B cell (primary cell): ENCODE measurements around the gene PRKRIP1. TPM values are rescaled to one million over a fixed set of nuclear protein-coding genes. Genes with fewer than 3 reads are reported as not detected.

Experiments
- ATAC-seq: fragments of 200-7000 bp; cut with Tn5 transposase; one replicate; pipeline ENCODE4 v1.10.0; 2021; ENCODE audit warnings: low read depth, mild to moderate bottlenecking, moderate number of reproducible peaks, moderate library complexity
- CTCF ChIA-PET: fragments of 350-600 bp; sonication (Branson Sonifier 250); formaldehyde crosslinking; loops from one replicate; lab custom pipeline; 2021; ENCODE audit warnings: antibody characterized with exemption, inconsistent platforms; lab: Charles Lee
- POLR2A ChIA-PET: fragments of 350-600 bp; sonication (Branson Sonifier 250); formaldehyde crosslinking; loops from one replicate; lab custom pipeline; 2021; ENCODE audit warnings: antibody characterized with exemption; lab: Charles Lee
- DNase-seq: peaks from one replicate; pipeline ENCODE4 v3.0.0; 2013
- H2AFZ ChIP-seq: 2 replicates; pipeline ENCODE4 v1.6.1; 2012; ENCODE audit warnings: mild to moderate bottlenecking, low read depth, low read length; ENCODE audit not compliant: insufficient read depth, poor library complexity, severe bottlenecking
- H3K27ac ChIP-seq, 2 donors: 1 replicate in 1 of 2; 2 replicates in 1 of 2; pipeline ENCODE4 v1.5.1; 2012 to 2013; ENCODE audit warnings: low read length in 2 of 2, mild to moderate bottlenecking in 2 of 2, moderate library complexity in 1 of 2
- H3K27me3 ChIP-seq, 4 experiments: fragments of 200-600 bp in 1 of 4; sonication (generic) in 1 of 4; replicated peaks in 1 of 4; 1 replicate in 2 of 4; 2 replicates in 2 of 4; pipeline versions ENCODE4 v1.6.1 to v1.7.0; 2013 to 2016; ENCODE audit warnings: low read length in 3 of 4, mild to moderate bottlenecking in 2 of 4, mixed read lengths in 1 of 4, moderate library complexity in 1 of 4; ENCODE audit not compliant: insufficient read depth in 4 of 4, control insufficient read depth in 3 of 4; ENCODE audit errors: control extremely low read depth in 1 of 4
- H3K36me3 ChIP-seq, 2 experiments: replicated peaks in 1 of 2; 1 replicate in 1 of 2; 2 replicates in 1 of 2; pipeline versions ENCODE4 v1.6.1 to v1.7.1; 2013; ENCODE audit warnings: low read length in 1 of 2; ENCODE audit not compliant: insufficient read depth in 2 of 2, control insufficient read depth in 1 of 2; ENCODE audit errors: control extremely low read depth in 1 of 2, extremely low read depth in 1 of 2
- H3K4me1 ChIP-seq, 2 donors: fragments of 200-600 bp in 1 of 2; sonication (generic) in 1 of 2; 1 replicate in 1 of 2; 2 replicates in 1 of 2; pipeline versions ENCODE4 v1.5.1 to v1.6.1; 2013 to 2017; ENCODE audit warnings: low read length in 2 of 2; ENCODE audit not compliant: control insufficient read depth in 2 of 2, insufficient read depth in 2 of 2
- H3K4me2 ChIP-seq: replicated peaks from 2 replicates; pipeline ENCODE3; 2012; ENCODE audit warnings: mild to moderate bottlenecking, low read depth, low read length; ENCODE audit not compliant: poor library complexity, severe bottlenecking
- H3K4me3 ChIP-seq, 5 experiments: fragments of 200-600 bp in 1 of 5; sonication (generic) in 1 of 5; 1 replicate in 3 of 5; 2 replicates in 2 of 5; pipeline versions ENCODE4 v1.5.1 to v1.7.0; 2011 to 2016; ENCODE audit warnings: low read length in 4 of 5, mild to moderate bottlenecking in 4 of 5, low read depth in 2 of 5, control low read depth in 1 of 5, moderate library complexity in 1 of 5; ENCODE audit not compliant: insufficient read depth in 1 of 5; ENCODE audit errors: control extremely low read depth in 1 of 5, extremely low read depth in 1 of 5
- H3K79me2 ChIP-seq: fragments of 200-600 bp; sonication (generic); one replicate; pipeline ENCODE4 v1.6.0; 2016; ENCODE audit warnings: low read length; ENCODE audit not compliant: control insufficient read depth, insufficient read depth
- H3K9ac ChIP-seq: fragments of 200-600 bp; sonication (generic); 2 replicates; pipeline ENCODE4 v1.6.1; 2017; ENCODE audit warnings: mild to moderate bottlenecking, low read length, moderate library complexity
- H3K9me3 ChIP-seq, 3 donors: one replicate each; pipeline versions ENCODE4 v1.6.1 to v1.7.1; 2013; ENCODE audit warnings: low read length in 2 of 3; ENCODE audit not compliant: control insufficient read depth in 2 of 3, insufficient read depth in 1 of 3; ENCODE audit errors: control extremely low read depth in 1 of 3
- H4K20me1 ChIP-seq: 2 replicates; pipeline ENCODE4 v1.6.0; 2012; ENCODE audit warnings: mild to moderate bottlenecking, low read length; ENCODE audit not compliant: insufficient read depth, control insufficient read depth, poor library complexity, severe bottlenecking
- H3K27ac Mint-ChIP-seq: one replicate; pipeline ENCODE4 v1.8.0; 2021; ENCODE audit warnings: mixed read lengths
- H3K27me3 Mint-ChIP-seq: one replicate; pipeline ENCODE4 v1.8.0; 2021; ENCODE audit warnings: mixed read lengths
- H3K4me1 Mint-ChIP-seq: one replicate; pipeline ENCODE4 v1.8.0; 2021; ENCODE audit warnings: mixed read lengths
- H3K4me3 Mint-ChIP-seq: one replicate; pipeline ENCODE4 v1.8.0; 2021; ENCODE audit warnings: mixed read lengths
- H3K9me3 Mint-ChIP-seq: one replicate; pipeline ENCODE4 v1.8.0; 2022; ENCODE audit warnings: mixed read lengths; ENCODE audit not compliant: insufficient read depth
- CTCF ChIP-seq: fragments of 200-600 bp; IDR thresholded peaks from one replicate; pipeline ENCODE4 v1.8.0; 2022; ENCODE audit warnings: antibody characterized with exemption, mild to moderate bottlenecking
- EZH2 ChIP-seq: IDR thresholded peaks from 2 replicates; pipeline ENCODE4 v1.6.1; 2012; ENCODE audit warnings: borderline replicate concordance, low read depth, mild to moderate bottlenecking, moderate library complexity, low read length; ENCODE audit not compliant: insufficient read depth, poor library complexity, severe bottlenecking
- WGBS: methylation state at CpG from one replicate; pipeline ENCODE4 v1.1.5; 2013; ENCODE audit warnings: missing lambda C conversion rate; ENCODE audit not compliant: insufficient coverage; 5-methylcytosine and 5-hydroxymethylcytosine counted together
- intact Hi-C: fragments of 100-400 bp; cut with micrococcal nuclease; formaldehyde crosslinking; loops from one replicate; pipeline ENCODE4 v1.10.0; 2022
- polyA plus RNA-seq: library from polyadenylated mRNA; depleted of rRNA; stranded (reverse); fragments of >200 nt; gene quantifications from 2 replicates; pipeline ENCODE4 v1.2.3, GENCODE V29; 2012
- total RNA-seq, 2 donors: library from RNA; stranded (reverse); fragments of 120-200 nt in 1 of 2; gene quantifications; 1 replicate in 1 of 2; 2 replicates in 1 of 2; pipeline versions ENCODE4 v1.2.3 to v1.2.4, GENCODE V29; 2013 to 2022

PRKRIP1 gene
- total and polyA plus RNA-seq, 2 donors (not counting 1 experiment from before 2014, with no cell fraction given) = 57.1 to 59.1 TPM

GRCh38 chr7:102389810-102390209, 6.4 kb upstream of the PRKRIP1 start:
- TF ChIP-seq CTCF (no peak), EZH2 (no peak)
- CTCF ChIA-PET = interaction anchor here (0.6 to 15.6 kb wide), 5 partner anchors 15 to 112 kb away, joined by 3 to 351 read pairs (median 3); no protein-coding TSS in a partner anchor
- no peaks in the 10 kb centered on the region for H3K9me3 ChIP-seq
- no peak overlapping the region for H2AFZ ChIP-seq
- intact Hi-C loops = loop anchor here (1.0 kb wide), 1 partner anchor 111 kb away; no protein-coding TSS in a partner anchor
- H3K4me3 ChIP-seq = no peak overlapping the region
- peaks cover 4% of the 10 kb centered on the region for H3K79me2 ChIP-seq
- Mint-ChIP-seq H3K27me3 (no peaks in the 10 kb centered on the region), H3K4me1 (peaks cover 7% of the 10 kb centered on the region), H3K27ac (no peak overlapping the region), H3K9me3 (no peaks in the 10 kb centered on the region), H3K4me3 (no peak overlapping the region)
- DNase-seq (no peak), ATAC-seq (no peak)
- peaks cover 6% of the 10 kb centered on the region for H4K20me1 ChIP-seq
- no peak overlapping the region for H3K27ac ChIP-seq
- H3K36me3 ChIP-seq = peaks cover 0 to 26% of the 10 kb centered on the region in 2 experiments
- no CpG with 5 or more reads among the region's 3 CpGs for WGBS
- no peak overlapping the region for H3K9ac ChIP-seq
- POLR2A ChIA-PET = interaction anchor here (0.5 to 0.7 kb wide), 3 partner anchors 74 to 995 kb away, joined by 3 to 6 read pairs (median 4); no protein-coding TSS in a partner anchor
- peaks cover 0 to 5% of the 10 kb centered on the region in 2 donors for H3K4me1 ChIP-seq
- no peaks in the 10 kb centered on the region for H3K27me3 ChIP-seq
- no peak overlapping the region for H3K4me2 ChIP-seq

DNA sequence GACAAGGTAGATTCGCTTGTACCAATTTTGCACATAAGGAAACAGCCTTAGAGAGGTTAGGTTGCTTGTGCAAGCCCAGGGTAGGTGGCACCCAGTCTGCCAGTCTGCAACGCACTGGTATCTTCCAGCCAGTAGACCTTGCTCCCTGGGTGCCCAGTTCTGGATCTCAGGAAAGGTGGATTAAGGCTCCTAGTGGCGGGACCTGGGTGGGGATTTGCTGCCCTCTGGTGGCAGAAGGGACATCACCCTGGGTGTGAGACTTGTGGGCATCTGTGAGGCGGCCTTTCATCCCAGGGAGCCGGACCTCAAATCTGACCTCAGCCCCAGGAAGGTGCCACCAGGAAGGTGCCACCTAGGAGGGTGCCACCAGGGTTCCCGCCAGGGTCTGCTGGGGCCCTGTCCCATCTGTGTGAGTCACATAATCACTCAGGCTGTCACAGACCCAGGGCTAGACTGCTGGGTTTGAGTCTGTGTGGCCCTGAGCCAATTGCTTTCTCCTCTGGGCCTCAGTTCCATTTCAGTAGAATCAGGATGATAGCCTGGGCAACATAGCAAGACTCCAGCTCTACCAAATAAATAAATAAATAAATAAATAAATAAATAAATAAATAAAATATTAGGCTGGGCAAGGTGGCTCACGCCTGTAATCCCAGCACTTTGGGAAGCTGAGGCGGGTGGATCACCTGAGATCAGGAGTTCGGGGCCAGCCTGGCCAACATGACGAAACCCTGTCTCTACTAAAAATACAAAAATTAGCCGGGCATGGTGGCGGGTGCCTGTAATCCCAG, 5.3 kb upstream of the PRKRIP1 start:
- no peaks in the 10 kb centered on the region for H3K27me3 Mint-ChIP-seq
- TF ChIP-seq CTCF (peak; percentile 89), EZH2 (no peak)
- no peak overlapping the region for H3K4me3 ChIP-seq
- H3K36me3 ChIP-seq = peaks cover 0 to 23% of the 10 kb centered on the region in 2 experiments
- H3K79me2 ChIP-seq = peaks cover 8% of the 10 kb centered on the region
- no peak overlapping the region for H3K4me3 Mint-ChIP-seq
- intact Hi-C loops = loop anchor here (1.0 kb wide), 1 partner anchor 112 kb away; no protein-coding TSS in a partner anchor
- no peak overlapping the region for H3K27ac ChIP-seq
- POLR2A ChIA-PET = interaction anchor here (0.7 kb wide), 1 partner anchor 47 kb away, joined by 5 read pairs; no protein-coding TSS in a partner anchor
- H3K4me2 ChIP-seq = no peak overlapping the region
- ATAC-seq (peak; percentile 72), DNase-seq (peak; percentile 81)
- peaks cover 6 to 14% of the 10 kb centered on the region in 2 donors for H3K4me1 ChIP-seq
- no peak overlapping the region for H3K27ac Mint-ChIP-seq
- no peaks in the 10 kb centered on the region for H3K9me3 ChIP-seq
- CTCF ChIA-PET = interaction anchor here (0.5 to 15.6 kb wide), 15 partner anchors 11 to 670 kb away, joined by 3 to 351 read pairs (median 3); partner anchors contain the start of gene SH2B2
- no peaks in the 10 kb centered on the region for H3K27me3 ChIP-seq
- H3K9ac ChIP-seq = no peak overlapping the region
- WGBS = 54% methylated on average over 6 of the region's 12 CpGs
- H3K9me3 Mint-ChIP-seq = no peaks in the 10 kb centered on the region
- H4K20me1 ChIP-seq = peaks cover 6% of the 10 kb centered on the region
- H2AFZ ChIP-seq = no peak overlapping the region
- H3K4me1 Mint-ChIP-seq = peaks cover 15% of the 10 kb centered on the region
